MM.1S (cell line): ENCODE data around the gene PSMD8.

Experiments
- CTCF ChIP-seq: fragments of 300-600 bp; sonication (generic); IDR thresholded peaks from 2 replicates; pipeline ENCODE4 v1.5.1; 2016; ENCODE audit warnings: antibody characterized with exemption, low read length, mixed read lengths
- EZH2 ChIP-seq: fragments of 300-600 bp; sonication (generic); optimal IDR thresholded peaks from 2 replicates; pipeline ENCODE3; 2017; ENCODE audit warnings: low read depth, mild to moderate bottlenecking, antibody characterized with exemption, low read length, mixed read lengths
- EZH2phosphoT487 ChIP-seq: fragments of 300-600 bp; sonication (generic); IDR thresholded peaks from 2 replicates; pipeline ENCODE4 v1.6.1; 2018; ENCODE audit warnings: antibody characterized with exemption, low read length

DNA sequence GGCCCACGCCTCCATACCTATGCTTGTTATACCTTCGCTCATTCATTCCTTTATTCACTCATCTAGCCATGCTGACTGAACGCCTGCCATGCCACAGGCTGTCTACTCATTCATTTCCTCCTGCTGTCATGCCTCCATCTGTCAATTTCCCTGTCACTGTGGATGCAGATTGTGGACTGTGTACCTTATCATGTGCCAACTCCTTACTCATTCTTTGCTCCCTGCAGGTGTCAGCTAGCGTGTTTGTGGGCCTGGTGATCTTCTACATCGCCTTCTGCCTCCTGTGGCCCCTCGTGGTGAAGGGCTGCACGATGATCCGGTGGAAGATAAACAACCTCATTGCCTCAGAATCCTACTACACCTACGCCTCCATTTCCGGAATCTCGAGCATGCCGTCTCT is 4.1 kb upstream of the PSMD8 start:
- TF ChIP-seq CTCF (no peak), EZH2phosphoT487 (no peak), EZH2 (no peak)
